MV-4-11 (cell line): ENCODE data around the gene FXR2.
"Not testable (repeated sequence)": the region's sequence is repeated elsewhere in the genome, so short reads cannot be mapped to it uniquely, and the experiment has no call there.

ENCODE experiments used
- DNase-seq: peaks from one replicate; lab custom pipeline; 2025; lab: John Stamatoyannopoulos, UW

Gene FXR2

GRCh38 chr17:7627250-7628121, 12.8 kb upstream of the FXR2 start, which contains the start of gene SAT2:
Gene SAT2, minus strand, starts transcription at chr17:7627821. Its CDS starts 186 bp downstream, at chr17:7627635.
- DNase-seq, result peak; percentile 83

- no peak for DNase-seq
These were observed 12.2 kb upstream of the FXR2 start for GRCh38 chr17:7626956-7627249.

- peak; percentile 41 for DNase-seq
These were observed 11.6 kb upstream of the FXR2 start for GRCh38 chr17:7626307-7626706.

- DNase-seq, result not testable (repeated sequence)
These were observed 11.1 kb upstream of the FXR2 start for GRCh38 chr17:7625749-7626148.

GRCh38 chr17:7623661-7624060, 9.0 kb upstream of the FXR2 start:
- DNase-seq, result no peak

GRCh38 chr17:7620835-7621234, 6.1 kb upstream of the FXR2 start:
- no peak for DNase-seq

GRCh38 chr17:7618608-7619007, 3.9 kb upstream of the FXR2 start:
- DNase-seq, result no peak

GRCh38 chr17:7615265-7615747, 609 bp upstream of the FXR2 start:
- no peak for DNase-seq

- no peak for DNase-seq
These were observed 800 bp downstream of the FXR2 start for GRCh38 chr17:7613769-7614424.

- no peak for DNase-seq
These were observed 2.4 kb downstream of the FXR2 start for GRCh38 chr17:7612294-7612640.

- DNase-seq, result no peak
These were observed 2.9 kb downstream of the FXR2 start for GRCh38 chr17:7611635-7612293.

GRCh38 chr17:7610641-7611040, 4.1 kb downstream of the FXR2 start:
- DNase-seq, result no peak

GRCh38 chr17:7606280-7606679, 8.4 kb downstream of the FXR2 start:
- no peak for DNase-seq

- DNase-seq, result not testable (repeated sequence)
These were observed 17.1 kb downstream of the FXR2 start for GRCh38 chr17:7597561-7597960.

GRCh38 chr17:7593296-7593695, 21.4 kb downstream of the FXR2 start:
- DNase-seq, result no peak

- no peak for DNase-seq
These were observed 22.2 kb downstream of the FXR2 start for GRCh38 chr17:7592422-7593021.

GRCh38 chr17:7591596-7591995, 23.1 kb downstream of the FXR2 start:
- DNase-seq, result no peak

- no peak for DNase-seq
These were observed 24.0 kb downstream of the FXR2 start for GRCh38 chr17:7590743-7591142.

- DNase-seq, result no peak
These were observed 24.6 kb downstream of the FXR2 start, which contains the start of gene SOX15 for GRCh38 chr17:7589891-7590691. Gene SOX15, minus strand, starts transcription at chr17:7590094. Its CDS starts 418 bp downstream, at chr17:7589676.

GRCh38 chr17:7589204-7589868, 25.4 kb downstream of the FXR2 start:
- DNase-seq, result peak; percentile 74
